GM12878 (cell line): ENCODE data around the gene WHRN. TPM values are rescaled to one million over a fixed set of nuclear protein-coding genes. Genes with fewer than 3 reads are reported as not detected.

Experiments
- ATF2 ChIP-seq: IDR thresholded peaks from 2 replicates; pipeline ENCODE4 v1.6.1; 2012; ENCODE audit warnings: low read length, inconsistent platforms
- ATF7 ChIP-seq: fragments of 450-650 bp; IDR thresholded peaks from 2 replicates; pipeline ENCODE4 v1.6.1; 2016; ENCODE audit warnings: low read depth, mild to moderate bottlenecking
- BCL11A ChIP-seq: IDR thresholded peaks from 2 replicates; pipeline ENCODE4 v1.6.1; 2011; ENCODE audit warnings: low read depth, low read length
- BHLHE40 ChIP-seq, 2 experiments: fragments of 450-650 bp in 1 of 2; IDR thresholded peaks; 2 replicates each; pipeline ENCODE4 v1.6.1; 2011 to 2017; ENCODE audit warnings: low read depth in 2 of 2, borderline replicate concordance in 1 of 2, improper control_type of control experiment in 1 of 2, low read length in 1 of 2, mild to moderate bottlenecking in 1 of 2
- CBFB ChIP-seq: IDR thresholded peaks from 2 replicates; pipeline ENCODE4 v1.6.1; 2016; ENCODE audit warnings: antibody characterized with exemption, low read depth
- CEBPB ChIP-seq, 2 experiments: fragments of 150-350 bp in 1 of 2; IDR thresholded peaks; 2 replicates each; pipeline ENCODE4 v1.6.1; 2012 to 2014; ENCODE audit warnings: low read depth in 2 of 2, low read length in 2 of 2, borderline replicate concordance in 1 of 2, inconsistent platforms in 1 of 2
- CTCF ChIP-seq, 3 experiments: IDR thresholded peaks in 2 of 3; conservative IDR thresholded peaks in 1 of 3; 2 replicates each; pipeline ENCODE4 v1.5.1; 2011; ENCODE audit warnings: low read depth in 3 of 3, low read length in 3 of 3, mild to moderate bottlenecking in 3 of 3, control low read depth in 2 of 3, moderate library complexity in 2 of 3, inconsistent platforms in 1 of 3, mixed read lengths in 1 of 3; ENCODE audit not compliant: control insufficient read depth in 2 of 3, insufficient read depth in 1 of 3; ENCODE audit errors: extremely low read depth in 1 of 3
- DPF2 ChIP-seq: fragments of 450-650 bp; IDR thresholded peaks from 2 replicates; pipeline ENCODE4 v1.6.1; 2017; ENCODE audit warnings: mild to moderate bottlenecking
- EP300 ChIP-seq, 2 experiments: fragments of 150-350 bp in 1 of 2; IDR thresholded peaks; 2 replicates each; pipeline ENCODE4 v1.6.1; 2011 to 2012; ENCODE audit warnings: low read depth in 2 of 2, low read length in 2 of 2, borderline replicate concordance in 1 of 2, improper control_type of control experiment in 1 of 2, inconsistent platforms in 1 of 2; ENCODE audit not compliant: control insufficient read depth in 1 of 2
- EZH2 ChIP-seq: IDR thresholded peaks from 2 replicates; pipeline ENCODE4 v1.6.1; 2012; ENCODE audit warnings: low read depth, mild to moderate bottlenecking, control low read depth, inconsistent platforms, low read length, borderline replicate concordance; ENCODE audit not compliant: control insufficient read depth
- GATAD2B ChIP-seq: fragments of 450-650 bp; conservative IDR thresholded peaks from 2 replicates; pipeline ENCODE4 v1.6.1; 2017; ENCODE audit warnings: low read depth, mild to moderate bottlenecking, moderate library complexity
- IKZF1 ChIP-seq: fragments of 450-650 bp; conservative IDR thresholded peaks from 2 replicates; pipeline ENCODE4 v1.6.1; 2017; ENCODE audit warnings: antibody characterized with exemption, mild to moderate bottlenecking
- MYC ChIP-seq: IDR thresholded peaks from 2 replicates; pipeline ENCODE4 v1.6.1; 2011; ENCODE audit warnings: mild to moderate bottlenecking, low read length, moderate library complexity, inconsistent platforms; ENCODE audit not compliant: insufficient read depth, insufficient replicate concordance, insufficient read length, severe bottlenecking
- NFYA ChIP-seq: IDR thresholded peaks from 2 replicates; pipeline ENCODE4 v1.6.1; 2011; ENCODE audit warnings: low read depth, mild to moderate bottlenecking, low read length, improper control_type of control experiment, borderline replicate concordance
- PAX8 ChIP-seq: fragments of 450-650 bp; IDR thresholded peaks from 2 replicates; pipeline ENCODE4 v1.6.1; 2017; ENCODE audit warnings: mild to moderate bottlenecking, moderate library complexity
- POU2F2 ChIP-seq: IDR thresholded peaks from 3 replicates; pipeline ENCODE4 v1.6.1; 2011; ENCODE audit warnings: low read depth, mild to moderate bottlenecking, low read length, borderline replicate concordance
- RAD51 ChIP-seq: fragments of 450-650 bp; IDR thresholded peaks from 2 replicates; pipeline ENCODE4 v1.6.1; 2016; ENCODE audit warnings: moderate library complexity, mild to moderate bottlenecking, inconsistent platforms
- SIN3A ChIP-seq: IDR thresholded peaks from 2 replicates; pipeline ENCODE4 v1.6.1; 2012; ENCODE audit warnings: low read depth, low read length, improper control_type of control experiment
- SMARCA5 ChIP-seq: fragments of 450-650 bp; IDR thresholded peaks from 2 replicates; pipeline ENCODE4 v1.6.1; 2017; ENCODE audit warnings: mild to moderate bottlenecking
- SMC3 ChIP-seq: IDR thresholded peaks from 2 replicates; pipeline ENCODE4 v1.6.1; 2011; ENCODE audit warnings: low read length, improper control_type of control experiment, borderline replicate concordance
- SPI1 ChIP-seq: IDR thresholded peaks from 2 replicates; pipeline ENCODE4 v1.6.1; 2011; ENCODE audit warnings: low read depth, mild to moderate bottlenecking, low read length, moderate library complexity, borderline replicate concordance; ENCODE audit not compliant: insufficient read depth
- SUZ12 ChIP-seq: fragments of 200-600 bp; sonication (generic); IDR thresholded peaks from one replicate; pipeline ENCODE4 v1.6.1; 2018; ENCODE audit warnings: antibody characterized with exemption, mild to moderate bottlenecking; ENCODE audit not compliant: unreplicated experiment
- TAF1 ChIP-seq: IDR thresholded peaks from 2 replicates; pipeline ENCODE4 v1.6.1; 2011; ENCODE audit warnings: mild to moderate bottlenecking, low read depth, low read length, borderline replicate concordance
- TBL1XR1 ChIP-seq: IDR thresholded peaks from 2 replicates; pipeline ENCODE4 v1.6.1; 2012; ENCODE audit warnings: low read depth, low read length, improper control_type of control experiment
- WRNIP1 ChIP-seq: IDR thresholded peaks from 2 replicates; pipeline ENCODE4 v1.6.1; 2011; ENCODE audit warnings: low read depth, low read length, improper control_type of control experiment, borderline replicate concordance
- ZBTB33 ChIP-seq: fragments of 450-650 bp; IDR thresholded peaks from 2 replicates; pipeline ENCODE4 v1.6.1; 2017; ENCODE audit warnings: mild to moderate bottlenecking
- polyA plus RNA-seq, 11 experiments: library from polyadenylated mRNA; depleted of rRNA in 4 of 11; unstranded in 6 of 11; stranded (reverse) in 5 of 11; fragments of >200 nt; fragmentation: Nextera tagmentation in 4 of 11; fragmentation: Illumina TruSeq in 1 of 11; extraction: Ambion mirVana in 4 of 11; extraction: Trizol in 1 of 11; gene quantifications; 1 replicate in 1 of 11; 2 replicates in 10 of 11; pipeline versions ENCODE4 v1.2.1 to v1.2.3, GENCODE V29; 2011 to 2016; ENCODE audit warnings: inconsistent platforms in 2 of 11, missing spikeins in 2 of 11, low read depth in 1 of 11
- total RNA-seq, 4 experiments: library from RNA; depleted of rRNA in 3 of 4; stranded (reverse); fragments of >200 nt in 3 of 4; fragmentation: Illumina TruSeq in 1 of 4; extraction: Trizol in 1 of 4; gene quantifications; 2 replicates each; pipeline versions ENCODE4 v1.2.1 to v1.2.3, GENCODE V29; 2013 to 2021

Gene WHRN
- total and polyA plus RNA-seq, 10 of the 15 experiments (the other 5 are each of a cell fraction or from before 2014, with no cell fraction given) = 0.04 to 18.2 (median 0.68) TPM; not detected in 1

GRCh38 chr9:114372921-114373448 lies 132.3 kb downstream of the WHRN start (continued):
- TF ChIP-seq ZBTB33 (no peak), WRNIP1 (no peak), GATAD2B (peak; percentile 83), DPF2 (peak; percentile 90), ATF2 (no peak), ATF7 (peak; percentile 55), TAF1 (peak; percentile 78; the same call in 1 of the 2 replicates), EP300 (IDR thresholded peaks at IDR 0.05; ENCODE audit: borderline replicate concordance in 1 of 2, control insufficient read depth in 1 of 2, low read depth in 2 of 2, low read length in 2 of 2) (peak; percentile 72 to 86), SIN3A (no peak), SMC3 (peak; percentile 19; the same call in 1 of the 2 replicates), SMARCA5 (no peak), IKZF1 (peak; percentile 93), CTCF (IDR thresholded peaks at IDR 0.05 in 2 of 3, conservative IDR thresholded peaks at IDR 0.05 in 1 of 3; ENCODE audit: control insufficient read depth in 2 of 3, extremely low read depth in 1 of 3, insufficient read depth in 1 of 3, low read depth in 3 of 3, low read length in 3 of 3) (peak in 2 of 3 experiments; percentile 0 to 28; a peak in 2 of 6 replicates), PAX8 (no peak), MYC (no peak), POU2F2 (peak; percentile 75; the same call in 2 of the 3 replicates), CEBPB (IDR thresholded peaks at IDR 0.05; ENCODE audit: borderline replicate concordance in 1 of 2, low read depth in 2 of 2, low read length in 2 of 2) (peak in 1 of 2 experiments; percentile 78; a peak in 1 of 4 replicates), RAD51 (peak; percentile 16; the same call in 1 of the 2 replicates), SUZ12 (no peak), SPI1 (peak; percentile 93), EZH2 (no peak), CBFB (peak; percentile 79), BCL11A (peak; percentile 72), TBL1XR1 (peak; percentile 59; the same call in 1 of the 2 replicates), NFYA (no peak), BHLHE40 (IDR thresholded peaks at IDR 0.05; ENCODE audit: borderline replicate concordance in 1 of 2, low read depth in 2 of 2, low read length in 1 of 2) (peak; percentile 71 to 75; a peak in 3 of 4 replicates)
